HG03139 (cell line): ENCODE data around the gene PLD1.

Experiments
- ATAC-seq: cut with Tn5 transposase; IDR thresholded peaks from one replicate; pipeline ENCODE4 v1.9.1; 2021; ENCODE audit not compliant: unreplicated experiment

Gene PLD1

GRCh38 chr3:171797265-171797679 lies 13.0 kb downstream of the PLD1 start:
- ATAC-seq, result peak; percentile 72

- ATAC-seq, result no peak
These were observed 13.5 kb downstream of the PLD1 start for GRCh38 chr3:171796625-171797264.

- ATAC-seq, result no peak
These were observed 17.8 kb downstream of the PLD1 start for GRCh38 chr3:171792531-171792930.

GRCh38 chr3:171791692-171792076 lies 18.6 kb downstream of the PLD1 start:
- ATAC-seq, result no peak

DNA sequence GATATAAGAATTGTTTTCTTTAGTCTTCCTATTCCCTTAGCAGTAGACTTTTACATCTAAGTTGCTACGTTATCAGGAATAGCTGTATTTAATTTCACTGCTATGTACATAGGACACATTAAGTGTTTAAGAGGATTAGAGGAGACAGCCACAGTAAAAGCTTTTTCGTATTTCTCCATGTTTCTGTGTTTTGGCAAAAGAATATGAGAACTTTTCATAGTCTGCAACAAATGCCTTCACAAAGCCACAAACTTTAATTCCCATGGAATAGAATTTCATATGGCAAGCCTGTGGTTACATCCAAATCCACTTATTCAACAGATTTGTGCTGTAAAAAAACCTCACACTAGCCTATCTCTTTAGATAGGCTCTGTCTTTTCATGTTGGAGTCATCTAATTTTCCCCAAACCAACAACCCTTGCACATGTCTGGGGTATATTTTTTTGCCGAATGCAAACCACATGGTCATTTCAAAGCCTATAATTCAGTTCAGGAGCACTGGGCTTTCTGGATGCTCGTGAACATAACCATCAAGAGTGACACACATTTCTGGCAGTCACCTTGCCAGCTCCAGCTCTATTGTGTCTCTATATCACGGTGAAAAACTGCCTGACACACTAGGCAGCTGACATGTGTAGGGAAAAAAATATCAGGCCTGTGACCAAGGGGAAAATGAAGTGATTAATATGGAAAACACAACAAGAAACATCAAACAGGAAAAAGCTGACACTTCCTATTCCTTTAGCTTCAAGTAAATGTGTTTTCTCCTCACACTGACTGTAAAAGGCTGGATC lies 19.2 kb downstream of the PLD1 start:
- no peak for ATAC-seq

GRCh38 chr3:171790574-171790897 lies 19.7 kb downstream of the PLD1 start:
- ATAC-seq, result no peak

DNA sequence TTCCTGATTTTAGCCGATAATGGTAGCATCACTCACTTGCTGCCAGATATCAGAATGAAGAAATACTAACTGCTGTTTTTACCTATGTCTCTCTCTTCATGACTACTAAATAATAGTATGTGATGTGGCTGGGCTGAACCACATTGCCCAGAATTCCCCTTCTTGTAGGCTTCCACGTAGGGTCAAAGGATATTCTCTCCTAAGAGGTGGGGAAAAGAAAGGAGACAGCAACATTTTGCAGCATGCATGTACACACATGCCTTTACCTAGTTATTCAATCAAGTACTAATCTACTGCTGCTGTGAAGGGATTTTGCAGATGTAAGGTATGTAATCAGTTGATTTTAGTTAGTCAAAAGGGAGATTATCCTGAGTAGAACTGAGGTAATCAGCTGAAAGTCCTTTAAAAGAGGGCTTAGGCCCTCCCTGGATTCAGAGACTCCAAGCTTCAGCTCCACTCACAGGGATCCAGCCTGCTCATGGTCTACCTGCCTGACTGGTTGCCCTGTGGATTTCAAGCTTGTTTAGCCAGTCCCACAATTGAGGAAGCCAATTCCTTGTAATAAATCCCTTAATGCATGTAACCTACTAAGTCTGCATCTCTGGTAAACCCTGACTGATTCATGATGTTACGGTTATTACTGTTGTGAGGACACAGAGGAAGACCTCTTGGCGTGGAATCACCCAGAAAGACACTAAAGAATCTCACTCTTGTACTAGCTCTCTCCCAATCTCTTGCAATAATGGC lies 20.4 kb downstream of the PLD1 start:
- no peak for ATAC-seq

- no peak for ATAC-seq
These were observed 21.5 kb downstream of the PLD1 start for GRCh38 chr3:171788546-171789351.

DNA sequence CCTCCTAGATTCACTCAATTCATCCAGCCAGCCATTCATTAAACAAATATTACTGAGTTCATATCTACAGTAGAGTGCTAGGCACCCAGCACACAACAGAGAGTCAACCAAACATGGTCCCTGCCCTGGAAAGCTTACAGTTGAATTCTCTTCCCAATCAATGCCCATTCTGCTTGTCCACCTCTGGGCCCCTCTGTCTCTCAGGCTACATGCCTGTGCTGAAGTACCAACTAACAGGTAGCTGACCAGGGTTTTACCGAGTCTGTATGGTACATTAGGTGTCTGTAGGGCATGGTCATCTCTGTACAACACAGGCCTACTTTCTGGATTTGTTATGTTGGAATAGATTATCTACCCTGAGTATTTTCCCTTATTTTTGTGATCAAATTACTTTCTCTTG lies 23.3 kb downstream of the PLD1 start:
- no peak for ATAC-seq

- ATAC-seq, result no peak
These were observed 25.3 kb downstream of the PLD1 start for GRCh38 chr3:171784937-171785336.

DNA sequence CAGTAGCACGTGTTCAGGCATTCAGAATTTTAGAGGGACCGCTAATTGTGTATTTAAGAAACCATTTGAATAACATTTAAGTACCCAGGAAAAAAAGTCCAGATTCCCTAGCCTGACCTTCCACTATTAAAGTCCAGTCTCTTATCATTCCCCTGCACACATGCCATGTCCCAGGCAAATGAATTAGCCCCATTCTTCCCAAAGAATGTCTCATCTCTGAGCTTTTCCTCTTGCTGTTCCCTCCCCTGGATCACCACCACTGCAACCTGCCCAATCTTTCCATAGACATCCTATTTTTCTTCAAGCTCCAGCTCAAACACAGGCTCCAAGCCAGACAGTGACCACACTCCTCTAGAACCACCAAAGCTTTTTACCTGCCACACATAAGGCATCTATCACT lies 25.9 kb downstream of the PLD1 start:
- ATAC-seq, result no peak

- no peak for ATAC-seq
These were observed 26.7 kb downstream of the PLD1 start for GRCh38 chr3:171783626-171784025.

DNA sequence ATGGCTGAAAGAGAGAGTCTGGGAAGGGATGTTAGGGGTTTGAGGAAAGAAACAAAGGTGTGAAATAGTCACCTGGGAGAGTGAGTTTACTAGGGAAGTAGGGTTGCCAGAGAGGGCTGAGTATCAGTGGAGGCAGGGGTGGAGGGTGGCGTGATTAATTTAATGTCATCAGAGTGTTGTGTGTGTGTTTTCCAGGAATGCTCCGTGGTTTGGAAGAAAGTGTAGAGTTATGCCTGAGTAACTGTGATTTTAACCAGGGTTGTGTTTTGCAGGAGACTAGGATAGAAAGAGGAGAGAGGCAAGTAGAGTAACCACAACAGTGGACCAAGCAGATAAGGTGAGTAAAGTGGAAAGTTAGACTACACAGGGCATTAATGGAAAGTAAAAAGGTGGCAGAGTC lies 27.2 kb downstream of the PLD1 start:
- no peak for ATAC-seq

DNA sequence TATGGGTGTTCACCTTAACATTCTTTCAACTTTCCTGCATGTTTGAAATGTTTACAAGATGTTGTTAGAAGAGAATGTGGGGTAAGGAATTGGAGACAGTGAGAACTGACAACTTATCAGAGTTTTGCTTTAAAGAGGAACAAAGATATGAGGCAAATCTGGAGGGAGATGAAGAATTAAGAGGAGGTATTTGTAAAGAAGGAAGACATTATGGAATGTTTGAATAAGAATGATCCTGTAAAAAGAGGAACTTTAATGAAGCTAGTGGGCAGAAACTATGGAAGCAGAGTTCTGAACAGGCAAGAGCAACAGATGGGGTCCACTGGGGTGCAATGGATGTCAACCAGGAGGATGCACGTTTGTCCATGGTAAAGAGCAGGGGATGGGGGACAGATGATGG lies 27.7 kb downstream of the PLD1 start:
- no peak for ATAC-seq

GRCh38 chr3:171781711-171782127 lies 28.6 kb downstream of the PLD1 start:
- no peak for ATAC-seq

DNA sequence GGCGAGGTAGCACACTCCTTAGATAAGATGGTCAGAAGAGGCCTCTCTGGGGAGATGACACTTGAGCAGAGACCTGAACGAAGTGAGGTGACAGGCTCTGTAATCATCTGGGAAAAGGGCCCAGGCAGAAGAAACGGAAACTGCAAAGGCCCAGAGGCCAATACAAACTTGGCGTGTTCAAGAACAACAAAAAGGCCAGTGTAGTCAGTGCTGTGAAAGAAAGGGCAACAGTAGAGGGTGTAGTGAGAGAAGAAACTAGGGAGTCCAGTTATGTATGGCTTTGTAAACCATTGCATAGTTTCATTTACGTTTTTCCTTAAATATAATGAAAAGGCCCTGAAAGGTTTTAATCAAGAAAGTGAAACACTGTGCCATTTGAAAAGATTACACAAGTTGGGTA lies 31.8 kb downstream of the PLD1 start:
- ATAC-seq, result no peak

DNA sequence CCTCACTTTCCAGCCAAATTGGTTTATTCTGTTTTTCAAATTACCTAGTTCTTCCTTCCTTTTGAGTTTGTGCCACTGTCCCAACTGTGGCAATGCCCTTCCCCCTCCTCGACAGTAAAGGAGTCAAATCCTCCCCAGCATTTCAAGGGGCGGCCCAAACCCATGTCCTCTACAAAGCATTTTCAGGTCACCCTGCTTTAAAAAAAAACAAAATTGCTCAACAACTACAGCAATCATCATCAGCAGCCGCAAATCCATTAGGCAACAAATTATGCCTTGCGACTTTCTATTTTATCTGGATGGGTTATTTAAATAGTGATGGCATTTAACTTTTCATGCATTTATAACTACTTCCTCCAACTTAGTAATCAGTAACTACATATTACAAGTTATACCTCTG lies 32.7 kb downstream of the PLD1 start:
- no peak for ATAC-seq

DNA sequence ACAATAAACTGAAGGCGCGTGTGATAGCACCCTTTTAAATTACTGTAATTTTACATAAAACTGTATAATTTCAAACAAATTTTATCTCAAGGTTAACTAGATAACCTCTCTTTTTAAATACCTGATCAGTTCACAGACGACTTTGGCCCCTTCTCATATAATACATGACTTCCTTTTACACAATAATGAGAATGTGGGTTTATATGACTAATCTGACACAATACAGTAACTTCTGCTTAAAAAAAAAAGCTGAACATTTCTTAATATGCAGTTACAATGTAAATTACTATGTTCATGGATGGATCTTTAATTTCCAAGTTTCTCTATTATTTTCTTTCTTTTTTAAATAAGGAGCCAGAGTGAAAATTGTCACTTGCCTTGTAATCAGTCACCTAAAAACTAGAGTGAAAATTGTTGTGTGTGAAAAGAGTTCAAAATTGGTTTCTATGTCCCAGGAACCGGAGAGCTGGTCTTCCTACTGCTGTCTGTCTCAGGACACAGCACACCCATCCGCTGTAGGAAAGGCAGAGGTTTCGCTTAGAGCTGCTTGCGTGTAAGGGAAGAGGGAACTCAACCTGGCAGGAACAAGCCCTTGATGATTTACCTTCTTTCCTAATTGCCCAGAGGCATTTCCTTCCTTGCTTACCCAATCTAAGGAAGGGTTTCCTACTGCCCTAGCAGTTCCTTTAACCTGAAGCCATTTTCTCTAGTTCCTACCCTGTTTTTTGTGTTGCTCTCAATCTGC lies 33.3 kb downstream of the PLD1 start:
- ATAC-seq, result no peak

- no peak for ATAC-seq
These were observed 33.9 kb downstream of the PLD1 start for GRCh38 chr3:171776411-171776810.

- no peak for ATAC-seq
These were observed 34.3 kb downstream of the PLD1 start for GRCh38 chr3:171775943-171776342.

GRCh38 chr3:171774521-171774920 lies 35.8 kb downstream of the PLD1 start:
- no peak for ATAC-seq
